Endodermal cell (in vitro differentiated cells): ENCODE measurements around the gene MEIS3. TPM values are rescaled to one million over a fixed set of nuclear protein-coding genes. Genes with fewer than 3 reads are reported as not detected.

Source experiments
- DNase-seq: peaks from one replicate; pipeline ENCODE4 v3.0.0-alpha.2; 2017
- H3K27ac ChIP-seq: 2 replicates; pipeline ENCODE4 v1.5.1; 2013; ENCODE audit warnings: mild to moderate bottlenecking, low read depth, low read length, moderate library complexity
- H3K27me3 ChIP-seq: 2 replicates; pipeline ENCODE4 v1.6.1; 2013; ENCODE audit warnings: mild to moderate bottlenecking, low read length, moderate library complexity; ENCODE audit not compliant: insufficient read depth, control insufficient read depth, poor library complexity, severe bottlenecking
- H3K36me3 ChIP-seq: 2 replicates; pipeline ENCODE4 v1.7.0; 2013; ENCODE audit warnings: mild to moderate bottlenecking, low read length, moderate library complexity; ENCODE audit not compliant: control insufficient read depth, insufficient read depth
- H3K4me1 ChIP-seq: one replicate; pipeline ENCODE4 v1.7.0; 2013; ENCODE audit warnings: low read length; ENCODE audit not compliant: control insufficient read depth, insufficient read depth
- H3K4me3 ChIP-seq: 2 replicates; pipeline ENCODE4 v1.5.1; 2013; ENCODE audit warnings: mild to moderate bottlenecking, low read length, moderate library complexity
- H3K9ac ChIP-seq: 2 replicates; pipeline ENCODE4 v1.6.1; 2013; ENCODE audit warnings: mild to moderate bottlenecking, low read length, moderate library complexity; ENCODE audit not compliant: poor library complexity, severe bottlenecking; ENCODE audit errors: extremely low read depth
- H3K9me3 ChIP-seq: 2 replicates; pipeline ENCODE4 v1.6.1; 2013; ENCODE audit warnings: mild to moderate bottlenecking, low read length, moderate library complexity; ENCODE audit not compliant: control insufficient read depth
- H3K27ac Mint-ChIP-seq: 2 replicates; pipeline ENCODE4 v1.8.0; 2020; ENCODE audit warnings: mixed read lengths
- H3K27me3 Mint-ChIP-seq: 2 replicates; pipeline ENCODE4 v1.8.0; 2021; ENCODE audit warnings: mild to moderate bottlenecking, mixed read lengths; ENCODE audit not compliant: insufficient read depth
- H3K36me3 Mint-ChIP-seq: 2 replicates; pipeline ENCODE4 v1.8.0; 2020; ENCODE audit warnings: low read depth, mixed read lengths
- H3K4me1 Mint-ChIP-seq: 2 replicates; pipeline ENCODE4 v1.8.0; 2020; ENCODE audit warnings: mixed read lengths
- H3K4me3 Mint-ChIP-seq: 2 replicates; pipeline ENCODE4 v1.8.0; 2020; ENCODE audit warnings: mild to moderate bottlenecking, moderate library complexity, mixed read lengths
- H3K9me3 Mint-ChIP-seq: 2 replicates; pipeline ENCODE4 v1.8.0; 2020; ENCODE audit warnings: mild to moderate bottlenecking, mixed read lengths
- WGBS, 2 experiments: methylation state at CpG; one replicate each; pipeline versions ENCODE4 v1.1.5 to v1.1.7; 2013; ENCODE audit warnings: missing lambda C conversion rate in 2 of 2, mixed read lengths in 1 of 2; ENCODE audit not compliant: insufficient coverage in 1 of 2, insufficient read length in 1 of 2; 5-methylcytosine and 5-hydroxymethylcytosine counted together
- total RNA-seq, 2 donors: library from RNA; stranded (reverse); fragmentation: NEBNext Ultra II Directional in 1 of 2; extraction: Animal tissue kit (Norgen Biotek cat#: 25700) in 1 of 2; gene quantifications; 2 replicates in 1 of 2; 3 replicates in 1 of 2; pipeline ENCODE4 v1.2.1, GENCODE V29; 2021
- TF ChIP-seq, protein P1 (sequence below): fragments of 200-600 bp; sonication (generic); conservative IDR thresholded peaks from 2 replicates; pipeline ENCODE4 v1.5.0; 2021; ENCODE audit warnings: antibody characterized with exemption, mild to moderate bottlenecking

The MEIS3 gene
- total RNA-seq, 2 donors from 2014 or later, result 47.7 to 132 TPM

DNA sequence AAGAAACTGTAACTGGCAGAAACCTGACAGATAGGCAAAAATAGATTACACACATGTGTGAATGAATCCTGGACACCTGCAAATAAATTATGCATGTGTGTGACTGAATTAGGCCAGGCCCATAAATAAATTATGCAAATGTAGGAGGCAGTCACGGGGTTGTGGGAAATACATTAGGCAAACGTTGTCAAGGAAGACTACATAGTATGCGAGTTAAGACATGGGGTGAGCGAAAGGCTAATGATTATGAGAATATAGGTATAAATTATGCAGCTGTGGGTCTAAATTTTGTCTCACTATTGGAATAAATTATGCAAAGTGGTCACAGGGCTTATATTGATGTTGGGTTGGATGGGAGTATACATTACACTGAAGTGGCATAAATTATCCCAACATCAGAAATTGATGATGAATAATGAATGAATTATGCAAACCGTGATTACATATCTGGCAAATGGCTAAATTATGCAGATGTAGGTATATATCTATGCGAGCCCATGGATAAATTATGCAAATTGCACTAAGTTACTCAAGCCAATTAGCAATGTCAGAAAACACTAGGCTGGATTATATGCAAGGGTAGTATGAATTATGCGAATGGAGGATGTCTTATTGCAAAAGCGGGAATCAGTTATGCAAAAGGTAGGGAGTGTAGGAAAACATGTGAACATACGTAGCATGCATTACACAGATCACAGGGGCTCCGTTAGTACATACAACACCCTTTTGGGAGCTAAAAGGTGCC, 45.5 kb upstream of the MEIS3 start:
- H3K9me3 Mint-ChIP-seq, result no peaks in the 10 kb centered on the region
- no peaks in the 10 kb centered on the region for H3K36me3 ChIP-seq
- H3K9ac ChIP-seq, result no peak overlapping the region
- H3K4me1 Mint-ChIP-seq, result peaks cover 6% of the 10 kb centered on the region
- no peak overlapping the region for H3K4me3 Mint-ChIP-seq
- no peak overlapping the region for H3K27ac Mint-ChIP-seq
- no peak overlapping the region for H3K27ac ChIP-seq
- no peaks in the 10 kb centered on the region for H3K9me3 ChIP-seq
- no peaks in the 10 kb centered on the region for H3K27me3 ChIP-seq
- no peaks in the 10 kb centered on the region for H3K4me1 ChIP-seq
- 80 to 84% methylated on average over 10 of the region's 10 CpGs for WGBS, 2 experiments
- no peak for DNase-seq
- peaks cover 26% of the 10 kb centered on the region for H3K27me3 Mint-ChIP-seq
- no peaks in the 10 kb centered on the region for H3K36me3 Mint-ChIP-seq
- TF ChIP-seq, protein P1, sequence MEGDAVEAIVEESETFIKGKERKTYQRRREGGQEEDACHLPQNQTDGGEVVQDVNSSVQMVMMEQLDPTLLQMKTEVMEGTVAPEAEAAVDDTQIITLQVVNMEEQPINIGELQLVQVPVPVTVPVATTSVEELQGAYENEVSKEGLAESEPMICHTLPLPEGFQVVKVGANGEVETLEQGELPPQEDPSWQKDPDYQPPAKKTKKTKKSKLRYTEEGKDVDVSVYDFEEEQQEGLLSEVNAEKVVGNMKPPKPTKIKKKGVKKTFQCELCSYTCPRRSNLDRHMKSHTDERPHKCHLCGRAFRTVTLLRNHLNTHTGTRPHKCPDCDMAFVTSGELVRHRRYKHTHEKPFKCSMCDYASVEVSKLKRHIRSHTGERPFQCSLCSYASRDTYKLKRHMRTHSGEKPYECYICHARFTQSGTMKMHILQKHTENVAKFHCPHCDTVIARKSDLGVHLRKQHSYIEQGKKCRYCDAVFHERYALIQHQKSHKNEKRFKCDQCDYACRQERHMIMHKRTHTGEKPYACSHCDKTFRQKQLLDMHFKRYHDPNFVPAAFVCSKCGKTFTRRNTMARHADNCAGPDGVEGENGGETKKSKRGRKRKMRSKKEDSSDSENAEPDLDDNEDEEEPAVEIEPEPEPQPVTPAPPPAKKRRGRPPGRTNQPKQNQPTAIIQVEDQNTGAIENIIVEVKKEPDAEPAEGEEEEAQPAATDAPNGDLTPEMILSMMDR, result no peak
- H3K4me3 ChIP-seq, result no peak overlapping the region

- Mint-ChIP-seq H3K9me3 (no peaks in the 10 kb centered on the region), H3K27me3 (peaks cover 5% of the 10 kb centered on the region), H3K4me3 (no peak overlapping the region), H3K36me3 (no peaks in the 10 kb centered on the region), H3K27ac (no peak overlapping the region), H3K4me1 (peaks cover 1% of the 10 kb centered on the region)
- no peaks in the 10 kb centered on the region for H3K36me3 ChIP-seq
- H3K9ac ChIP-seq, result no peak overlapping the region
- no peak overlapping the region for H3K27ac ChIP-seq
- no peak for DNase-seq
- H3K9me3 ChIP-seq, result no peaks in the 10 kb centered on the region
- TF ChIP-seq, protein P1, result no peak
- peaks cover 11% of the 10 kb centered on the region for H3K27me3 ChIP-seq
- H3K4me3 ChIP-seq, result no peak overlapping the region
- WGBS, 2 experiments, result 91 to 100% methylated on average over 2 to 4 of the region's 5 CpGs
- no peaks in the 10 kb centered on the region for H3K4me1 ChIP-seq
These were observed 42.5 kb upstream of the MEIS3 start for GRCh38 chr19:47461876-47462275.

GRCh38 chr19:47459477-47459876, 40.1 kb upstream of the MEIS3 start:
- no peaks in the 10 kb centered on the region for H3K36me3 Mint-ChIP-seq
- H3K36me3 ChIP-seq, result no peaks in the 10 kb centered on the region
- H3K4me1 ChIP-seq, result no peaks in the 10 kb centered on the region
- H3K4me1 Mint-ChIP-seq, result no peaks in the 10 kb centered on the region
- no peak overlapping the region for H3K27ac Mint-ChIP-seq
- no peak for DNase-seq
- no peak overlapping the region for H3K4me3 Mint-ChIP-seq
- H3K9ac ChIP-seq, result no peak overlapping the region
- H3K9me3 ChIP-seq, result peaks cover 10% of the 10 kb centered on the region
- TF ChIP-seq, protein P1, result no peak
- peaks cover 13% of the 10 kb centered on the region for H3K9me3 Mint-ChIP-seq
- WGBS, 2 experiments, result 93% methylated on average over 8 of the region's 14 CpGs; no CpG with 5 or more reads in 1 of the 2 experiments
- H3K27me3 ChIP-seq, result peaks cover 11% of the 10 kb centered on the region
- peaks cover 27% of the 10 kb centered on the region for H3K27me3 Mint-ChIP-seq
- no peak overlapping the region for H3K4me3 ChIP-seq
- H3K27ac ChIP-seq, result no peak overlapping the region
